HepG2 (cell line): Measurements from ENCODE around the gene ERBB3. TPM values are rescaled to one million over a fixed set of nuclear protein-coding genes. Genes with fewer than 3 reads are reported as not detected.

Experiments used
- ATM ChIP-seq: fragments of 450-650 bp; IDR thresholded peaks from 2 replicates; pipeline ENCODE4 v1.7.1; 2017; ENCODE audit warnings: mild to moderate bottlenecking, borderline replicate concordance
- BCL6 ChIP-seq: IDR thresholded peaks from 2 replicates; pipeline ENCODE4 v1.6.1; 2016; ENCODE audit warnings: missing genetic modification reagents, missing compliant biosample characterization
- CENPBD1 ChIP-seq: sonication (generic); formaldehyde crosslinking; IDR thresholded peaks from 2 replicates; pipeline ENCODE4 v1.8.0; 2022; ENCODE audit warnings: missing genetic modification reagents, low read depth, mild to moderate bottlenecking, borderline replicate concordance
- HIC2 ChIP-seq: sonication (generic); formaldehyde crosslinking; IDR thresholded peaks from 2 replicates; pipeline ENCODE4 v1.9.0; 2022; ENCODE audit warnings: low read depth, missing genetic modification reagents
- HNF4G ChIP-seq, 2 experiments: sonication (generic) in 1 of 2; formaldehyde crosslinking in 1 of 2; IDR thresholded peaks; 2 replicates each; pipeline versions ENCODE4 v1.4.0 to v1.6.1; 2011 to 2020; ENCODE audit warnings: borderline replicate concordance in 2 of 2, low read depth in 2 of 2, mild to moderate bottlenecking in 2 of 2, low read length in 1 of 2, missing genetic modification reagents in 1 of 2, moderate library complexity in 1 of 2
- HOXA5 ChIP-seq: sonication (generic); formaldehyde crosslinking; IDR thresholded peaks from 2 replicates; pipeline ENCODE4 v1.4.0; 2020; ENCODE audit warnings: missing genetic modification reagents
- MBD4 ChIP-seq: IDR thresholded peaks from 2 replicates; pipeline ENCODE4 v1.6.1; 2012; ENCODE audit warnings: low read length, inconsistent platforms, borderline replicate concordance
- NCOA1 ChIP-seq: sonication (generic); formaldehyde crosslinking; IDR thresholded peaks from 2 replicates; pipeline ENCODE4 v1.9.0; 2021; ENCODE audit warnings: missing genetic modification reagents
- RNF2 ChIP-seq: fragments of 450-650 bp; conservative IDR thresholded peaks from 2 replicates; pipeline ENCODE4 v1.6.1; 2016; ENCODE audit warnings: low read depth
- SNAPC2 ChIP-seq: sonication (generic); formaldehyde crosslinking; IDR thresholded peaks from 2 replicates; pipeline ENCODE4 v1.8.1; 2022; ENCODE audit warnings: mild to moderate bottlenecking, missing genetic modification reagents
- SRSF1 ChIP-seq: fragments of 200-400 bp; formaldehyde crosslinking; optimal IDR thresholded peaks from 2 replicates; pipeline ENCODE3; 2017; ENCODE audit warnings: mild to moderate bottlenecking, low read depth, low read length, moderate library complexity
- ZBTB42 ChIP-seq: sonication (generic); formaldehyde crosslinking; IDR thresholded peaks from 2 replicates; pipeline ENCODE4 v1.5.0; 2020; ENCODE audit warnings: mild to moderate bottlenecking, missing genetic modification reagents
- ZFP90 ChIP-seq: sonication (generic); formaldehyde crosslinking; IDR thresholded peaks from 2 replicates; pipeline ENCODE4 v1.8.0; 2022; ENCODE audit warnings: missing genetic modification reagents, mild to moderate bottlenecking, inconsistent platforms, borderline replicate concordance
- ZFY ChIP-seq: sonication (generic); formaldehyde crosslinking; IDR thresholded peaks from 2 replicates; pipeline ENCODE4 v1.4.0; 2020; ENCODE audit warnings: missing genetic modification reagents
- ZFYVE20 ChIP-seq: sonication (generic); formaldehyde crosslinking; IDR thresholded peaks from 2 replicates; pipeline ENCODE4 v1.8.0; 2023; ENCODE audit warnings: low read depth, mild to moderate bottlenecking, moderate library complexity, missing genetic modification reagents, borderline replicate concordance
- ZNF335 ChIP-seq: sonication (generic); formaldehyde crosslinking; IDR thresholded peaks from 2 replicates; pipeline ENCODE4 v1.4.0; 2020; ENCODE audit warnings: missing genetic modification reagents
- polyA plus RNA-seq, 8 experiments: library from polyadenylated mRNA; depleted of rRNA in 3 of 8; stranded (reverse) in 7 of 8; unstranded in 1 of 8; fragments of >200 nt; fragmentation: Illumina TruSeq in 4 of 8; extraction: Trizol in 4 of 8; gene quantifications; 2 replicates each; pipeline versions ENCODE4 v1.2.1 to v1.2.3, GENCODE V29; 2011 to 2016; ENCODE audit warnings: low read depth in 4 of 8, missing spikeins in 1 of 8, mixed read lengths in 1 of 8; ENCODE audit not compliant: insufficient read depth in 1 of 8
- total RNA-seq, 5 experiments: library from RNA; depleted of rRNA; stranded (reverse); fragments of >200 nt; fragmentation: Illumina TruSeq; extraction: Trizol; gene quantifications; 2 replicates each; pipeline ENCODE4 v1.2.3, GENCODE V29; 2016; ENCODE audit warnings: low read depth in 1 of 5
- TF ChIP-seq, protein P1 (sequence below): sonication (generic); formaldehyde crosslinking; IDR thresholded peaks from 2 replicates; pipeline ENCODE4 v1.5.0; 2020; ENCODE audit warnings: mild to moderate bottlenecking, low read depth, missing genetic modification reagents, borderline replicate concordance
- TF ChIP-seq, protein P2 (sequence below): sonication (generic); formaldehyde crosslinking; IDR thresholded peaks from 2 replicates; pipeline ENCODE4 v1.8.0; 2022; ENCODE audit warnings: mild to moderate bottlenecking, missing genetic modification reagents
- TF ChIP-seq, protein P3 (sequence below): IDR thresholded peaks from 2 replicates; pipeline ENCODE4 v1.6.1; 2012; ENCODE audit warnings: inconsistent platforms
- TF ChIP-seq, protein P4 (sequence below): sonication (generic); formaldehyde crosslinking; conservative IDR thresholded peaks from 2 replicates; pipeline ENCODE4 v1.8.0; 2022; ENCODE audit warnings: missing genetic modification reagents

The ERBB3 gene
- total and polyA plus RNA-seq, 2 of the 13 experiments (the other 11 are each of a cell fraction or from before 2014, with no cell fraction given): 93.6 to 358 TPM

DNA sequence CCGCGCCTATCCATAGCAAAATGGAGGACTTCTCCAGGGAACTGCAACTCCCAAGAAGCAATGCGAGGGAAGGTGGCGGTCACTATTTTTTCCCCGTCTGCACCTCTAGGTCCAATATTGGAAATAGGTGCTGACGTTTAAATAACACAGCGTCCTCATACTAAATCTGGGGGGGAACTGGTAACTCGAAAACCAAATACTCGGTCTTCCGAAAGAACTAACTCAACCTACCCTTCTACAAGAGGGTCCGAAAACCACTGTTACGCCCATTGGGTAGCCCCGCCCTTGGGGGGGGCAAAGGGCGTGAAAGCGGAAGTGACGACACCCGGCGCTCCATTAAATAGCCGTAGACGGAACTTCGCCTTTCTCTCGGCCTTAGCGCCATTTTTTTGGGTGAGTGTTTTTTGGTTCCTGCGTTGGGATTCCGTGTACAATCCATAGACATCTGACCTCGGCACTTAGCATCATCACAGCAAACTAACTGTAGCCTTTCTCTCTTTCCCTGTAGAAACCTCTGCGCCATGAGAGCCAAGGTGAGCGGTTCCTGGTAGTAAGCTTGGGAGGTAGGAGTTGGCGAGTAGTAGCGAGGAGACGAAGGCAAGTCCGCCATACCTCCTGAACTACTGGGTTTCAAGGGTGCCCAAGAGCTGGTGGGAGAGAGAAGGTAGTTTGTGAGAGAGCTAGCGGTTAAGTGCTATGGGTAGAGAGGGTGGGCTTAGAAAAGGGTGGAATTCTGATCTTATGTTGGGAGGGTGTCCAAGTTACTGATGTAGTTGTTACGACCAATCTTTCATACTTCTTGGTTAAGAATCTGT lies 36.5 kb downstream of the ERBB3 start, which contains the start of gene RPL41 (continued):
- TF ChIP-seq, protein P1, sequence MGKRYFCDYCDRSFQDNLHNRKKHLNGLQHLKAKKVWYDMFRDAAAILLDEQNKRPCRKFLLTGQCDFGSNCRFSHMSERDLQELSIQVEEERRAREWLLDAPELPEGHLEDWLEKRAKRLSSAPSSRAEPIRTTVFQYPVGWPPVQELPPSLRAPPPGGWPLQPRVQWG (CRISPR knock-in tag): no peak
- peak; percentile 85 for TF ChIP-seq HNF4G (IDR thresholded peaks at IDR 0.05; ENCODE audit: borderline replicate concordance, low read depth, low read length)
- TF ChIP-seq HNF4G (CRISPR knock-in tag; IDR thresholded peaks at IDR 0.05; ENCODE audit: borderline replicate concordance, low read depth): no peak
- TF ChIP-seq ZFP90: peak; percentile 86
- TF ChIP-seq ATM: no peak
- peak; percentile 46; the same call in 1 of the 2 replicates for TF ChIP-seq SNAPC2 (CRISPR knock-in tag)
- TF ChIP-seq ZBTB42 (CRISPR knock-in tag): no peak
- no peak for TF ChIP-seq ZFYVE20 (CRISPR knock-in tag)
- 0 out of 2 replicates have a peak, but pooled peaks have one; percentile 50 for TF ChIP-seq CENPBD1 (CRISPR knock-in tag)
- TF ChIP-seq, protein P2, sequence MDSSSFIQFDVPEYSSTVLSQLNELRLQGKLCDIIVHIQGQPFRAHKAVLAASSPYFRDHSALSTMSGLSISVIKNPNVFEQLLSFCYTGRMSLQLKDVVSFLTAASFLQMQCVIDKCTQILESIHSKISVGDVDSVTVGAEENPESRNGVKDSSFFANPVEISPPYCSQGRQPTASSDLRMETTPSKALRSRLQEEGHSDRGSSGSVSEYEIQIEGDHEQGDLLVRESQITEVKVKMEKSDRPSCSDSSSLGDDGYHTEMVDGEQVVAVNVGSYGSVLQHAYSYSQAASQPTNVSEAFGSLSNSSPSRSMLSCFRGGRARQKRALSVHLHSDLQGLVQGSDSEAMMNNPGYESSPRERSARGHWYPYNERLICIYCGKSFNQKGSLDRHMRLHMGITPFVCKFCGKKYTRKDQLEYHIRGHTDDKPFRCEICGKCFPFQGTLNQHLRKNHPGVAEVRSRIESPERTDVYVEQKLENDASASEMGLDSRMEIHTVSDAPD: no peak
- peak; percentile 80 for TF ChIP-seq ZFY (CRISPR knock-in tag)
- TF ChIP-seq NCOA1 (CRISPR knock-in tag): peak; percentile 81; the same call in 1 of the 2 replicates
- no peak for TF ChIP-seq RNF2
- peak; percentile 40; the same call in 1 of the 2 replicates for TF ChIP-seq BCL6 (CRISPR knock-in tag)
- TF ChIP-seq MBD4: peak; percentile 62; the same call in 1 of the 2 replicates
- TF ChIP-seq, protein P3, sequence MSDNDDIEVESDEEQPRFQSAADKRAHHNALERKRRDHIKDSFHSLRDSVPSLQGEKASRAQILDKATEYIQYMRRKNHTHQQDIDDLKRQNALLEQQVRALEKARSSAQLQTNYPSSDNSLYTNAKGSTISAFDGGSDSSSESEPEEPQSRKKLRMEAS: peak; percentile 84
- TF ChIP-seq, protein P4, sequence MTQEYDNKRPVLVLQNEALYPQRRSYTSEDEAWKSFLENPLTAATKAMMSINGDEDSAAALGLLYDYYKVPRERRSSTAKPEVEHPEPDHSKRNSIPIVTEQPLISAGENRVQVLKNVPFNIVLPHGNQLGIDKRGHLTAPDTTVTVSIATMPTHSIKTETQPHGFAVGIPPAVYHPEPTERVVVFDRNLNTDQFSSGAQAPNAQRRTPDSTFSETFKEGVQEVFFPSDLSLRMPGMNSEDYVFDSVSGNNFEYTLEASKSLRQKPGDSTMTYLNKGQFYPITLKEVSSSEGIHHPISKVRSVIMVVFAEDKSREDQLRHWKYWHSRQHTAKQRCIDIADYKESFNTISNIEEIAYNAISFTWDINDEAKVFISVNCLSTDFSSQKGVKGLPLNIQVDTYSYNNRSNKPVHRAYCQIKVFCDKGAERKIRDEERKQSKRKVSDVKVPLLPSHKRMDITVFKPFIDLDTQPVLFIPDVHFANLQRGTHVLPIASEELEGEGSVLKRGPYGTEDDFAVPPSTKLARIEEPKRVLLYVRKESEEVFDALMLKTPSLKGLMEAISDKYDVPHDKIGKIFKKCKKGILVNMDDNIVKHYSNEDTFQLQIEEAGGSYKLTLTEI (CRISPR knock-in tag): no peak
- peak; percentile 76; the same call in 1 of the 2 replicates for TF ChIP-seq ZNF335 (CRISPR knock-in tag)
- no peak for TF ChIP-seq HIC2
- no peak for TF ChIP-seq SRSF1
- no peak; the same call in 1 of the 2 replicates for TF ChIP-seq HOXA5
